NCI-H1092 (cell line): Measurements from ENCODE around the gene HOXA11.

Source experiments
- DNase-seq: peaks from one replicate; lab custom pipeline; 2025; lab: John Stamatoyannopoulos, UW

The HOXA11 gene

DNA sequence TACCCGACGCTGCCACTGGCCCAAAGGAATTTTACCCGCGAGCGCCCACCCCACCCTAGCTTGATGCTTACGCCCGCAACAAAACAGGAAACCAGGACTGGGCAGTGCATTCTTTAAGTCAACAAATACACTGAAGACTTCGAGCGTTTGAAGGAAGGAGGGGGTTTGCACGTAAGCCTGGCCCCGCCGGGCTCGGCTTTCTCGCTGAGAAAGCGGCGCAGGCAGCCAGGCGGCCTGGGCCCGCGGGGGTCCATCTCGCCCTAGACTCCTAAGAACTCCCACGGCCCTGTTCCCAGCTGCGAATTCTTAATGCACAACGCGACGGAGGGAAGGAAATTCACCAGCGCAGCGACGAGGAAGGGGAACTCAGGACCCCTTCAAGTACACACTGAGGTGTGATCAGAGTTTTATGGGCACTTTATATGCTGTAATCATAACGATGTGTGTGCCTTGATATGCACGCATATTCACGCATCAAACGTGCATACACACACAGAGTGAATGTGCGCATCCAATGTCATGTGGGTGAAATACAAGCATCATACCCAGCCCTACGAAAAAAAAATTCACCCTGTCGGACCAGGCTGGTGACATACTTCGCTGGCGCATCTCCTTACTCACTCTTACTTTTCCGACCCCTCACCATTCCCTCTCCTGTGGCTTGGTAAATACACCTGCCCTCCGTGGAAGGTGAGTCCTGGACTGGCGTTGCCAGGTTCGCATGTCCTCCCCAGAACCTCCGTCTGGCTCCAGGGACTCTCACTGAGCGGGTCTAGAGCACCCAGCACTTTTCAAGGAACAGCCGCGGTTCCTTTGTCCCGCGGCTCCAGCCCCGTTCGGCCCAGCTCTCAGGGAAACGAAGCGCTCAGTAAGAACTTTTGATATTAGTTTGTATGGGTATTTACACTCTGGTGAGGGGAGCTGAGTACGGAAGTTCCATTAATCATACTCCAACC is 20.6 kb upstream of the HOXA11 start:
- DNase-seq: no peak

DNA sequence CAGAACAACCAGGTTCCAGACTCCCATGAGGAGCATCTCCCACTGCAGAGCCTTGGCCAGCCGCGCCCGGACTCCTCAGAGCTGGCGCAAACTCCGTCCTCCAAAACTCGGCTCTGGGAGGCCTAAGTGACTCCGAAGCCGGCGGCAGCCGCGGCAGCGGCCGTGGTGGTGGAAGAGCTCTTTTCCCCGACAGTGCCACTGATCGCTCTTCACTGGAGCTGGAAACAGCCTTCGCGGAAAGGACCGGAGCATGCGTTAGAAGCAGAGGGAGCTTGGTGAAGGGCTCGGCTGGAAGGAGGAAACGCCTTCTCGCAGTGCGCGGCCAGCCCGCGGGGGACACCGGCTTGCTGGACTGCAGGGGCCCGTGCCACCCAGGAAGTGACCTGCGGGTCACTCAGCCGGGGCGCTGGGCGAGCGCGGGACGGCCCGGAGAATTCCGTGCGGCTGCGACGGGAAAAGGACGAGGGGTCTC is 19.9 kb upstream of the HOXA11 start:
- no peak for DNase-seq

DNA sequence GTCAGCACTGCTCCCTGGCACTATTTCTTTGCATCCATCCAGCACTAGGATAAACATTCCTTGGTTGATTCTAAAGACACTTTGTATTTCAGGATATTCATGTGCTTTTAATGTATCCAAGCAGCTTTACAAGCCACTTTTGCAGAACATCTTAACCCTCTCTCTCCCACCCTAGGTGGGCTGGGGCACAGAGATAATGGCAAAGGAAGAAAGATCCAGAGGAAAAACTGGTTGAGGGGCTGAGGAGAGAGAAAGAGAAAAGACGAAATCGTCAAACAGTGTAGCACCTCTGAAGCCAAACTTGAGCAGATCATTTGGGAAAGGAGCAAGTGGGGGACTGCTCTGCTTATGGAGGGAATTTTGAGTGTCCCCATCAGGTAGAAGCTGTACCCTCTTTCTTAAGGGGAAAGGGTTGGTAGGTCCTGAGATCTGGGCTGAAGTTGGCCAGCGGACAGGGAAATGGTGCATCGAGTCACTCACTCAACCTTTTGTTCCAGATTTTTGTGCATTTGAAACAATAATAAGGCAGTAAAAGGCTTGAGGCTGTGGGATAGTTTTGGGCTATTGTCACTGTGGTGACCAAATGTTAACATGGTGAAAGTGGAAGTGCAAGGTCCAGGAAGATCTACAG is 19.0 kb upstream of the HOXA11 start:
- DNase-seq: no peak

DNA sequence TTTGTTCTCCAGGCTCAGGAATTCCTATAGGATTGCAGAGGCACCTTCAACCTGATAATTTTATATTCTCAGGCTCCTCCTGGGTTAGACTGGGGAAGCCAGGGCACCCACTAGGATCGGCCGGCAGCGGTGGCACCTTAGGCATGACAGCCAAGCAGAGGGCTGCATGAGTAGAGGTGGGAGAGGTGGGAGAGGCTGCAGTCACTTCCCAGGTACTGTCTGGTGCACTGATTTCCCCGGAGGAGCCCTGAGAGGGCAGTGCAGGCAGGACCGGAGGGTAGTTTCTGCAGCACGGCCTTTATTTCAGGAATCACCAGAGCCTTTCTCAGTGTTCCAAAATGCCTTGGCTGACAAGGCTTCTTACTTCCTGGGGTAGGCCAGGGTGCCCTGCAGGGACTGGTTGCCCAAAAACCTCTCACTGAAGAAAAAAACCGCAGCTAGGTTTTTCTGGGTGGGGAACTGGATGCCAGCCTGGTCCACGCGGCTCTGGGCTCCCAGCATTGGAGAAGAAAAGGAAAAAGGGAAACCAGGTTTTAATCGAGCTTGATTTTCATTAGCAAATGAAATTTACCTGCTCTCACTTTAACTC is 18.4 kb upstream of the HOXA11 start:
- no peak for DNase-seq

DNA sequence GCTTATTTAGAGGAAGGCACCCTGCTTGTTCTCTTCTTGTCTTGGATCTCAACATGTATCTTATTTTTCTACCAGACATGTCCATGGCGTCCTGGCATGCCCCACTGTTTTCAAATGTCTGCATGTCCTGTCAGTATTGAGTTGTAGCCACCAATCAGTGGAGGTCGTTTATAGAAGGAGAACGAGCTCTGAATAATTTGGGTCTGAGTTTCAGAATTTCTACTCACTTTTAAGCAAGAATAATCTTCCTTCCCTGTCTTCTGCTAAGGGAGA is 17.8 kb upstream of the HOXA11 start:
- no peak for DNase-seq

DNA sequence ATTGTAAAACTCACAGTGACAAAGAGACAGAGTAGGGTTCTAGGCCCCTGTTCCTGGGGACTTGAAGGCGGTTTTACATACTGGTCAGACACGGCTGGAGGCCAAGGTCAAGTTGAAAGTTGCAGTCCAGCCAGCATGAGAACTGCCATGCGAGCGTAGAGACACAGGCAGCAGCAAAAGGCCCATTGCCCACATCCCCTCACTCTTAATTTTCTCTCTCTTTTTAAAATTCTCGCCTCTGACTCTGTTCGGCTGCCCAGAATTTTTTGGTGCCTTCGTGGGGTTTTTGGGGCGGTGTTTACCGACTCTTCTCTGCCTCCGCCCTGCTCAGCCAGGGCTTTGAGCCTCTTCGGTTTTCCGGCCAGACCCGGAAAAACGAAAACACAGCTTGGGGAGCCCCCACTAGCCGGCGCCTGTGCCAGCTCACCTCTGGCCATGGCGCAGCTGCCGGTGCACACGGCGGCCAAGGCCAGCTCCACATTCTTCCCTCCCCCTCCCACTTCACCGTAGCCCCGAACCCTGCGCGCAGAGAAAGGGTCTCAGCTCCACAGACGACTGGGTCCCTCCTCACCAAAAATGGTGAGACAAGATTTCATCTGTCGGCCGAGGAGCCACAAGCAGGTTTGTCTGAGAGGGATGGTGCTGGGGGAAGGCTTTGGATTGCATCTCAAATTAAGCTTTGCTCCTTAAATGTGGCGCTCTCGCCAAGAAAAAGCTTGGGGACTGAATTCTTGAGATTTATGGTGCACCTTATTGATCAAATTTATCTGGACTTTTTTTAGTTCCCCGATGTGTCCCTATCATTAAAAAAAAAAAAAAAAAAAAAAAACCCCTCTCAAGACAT is 17.2 kb upstream of the HOXA11 start:
- DNase-seq: no peak

DNA sequence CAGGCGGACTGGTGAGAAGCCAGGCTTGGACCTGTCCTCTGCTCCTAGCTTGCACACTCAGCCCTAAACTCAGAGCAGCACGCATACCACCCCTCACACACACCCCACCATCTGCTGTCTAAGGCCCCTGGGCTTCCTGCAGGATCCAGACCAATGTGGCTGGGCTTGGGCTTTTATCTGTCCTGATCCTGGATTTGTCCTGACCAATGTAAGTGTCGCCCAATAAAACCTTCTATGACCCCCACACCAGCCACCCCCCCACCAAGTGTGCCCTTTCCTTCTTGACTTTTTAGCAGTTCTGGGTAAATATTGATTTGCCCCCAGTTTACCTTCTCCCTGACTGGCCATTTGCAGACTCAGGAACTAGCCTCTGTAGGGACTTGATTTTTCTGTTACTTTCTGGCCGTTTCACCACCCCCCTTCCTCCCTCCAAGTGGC is 16.6 kb upstream of the HOXA11 start:
- no peak for DNase-seq

DNA sequence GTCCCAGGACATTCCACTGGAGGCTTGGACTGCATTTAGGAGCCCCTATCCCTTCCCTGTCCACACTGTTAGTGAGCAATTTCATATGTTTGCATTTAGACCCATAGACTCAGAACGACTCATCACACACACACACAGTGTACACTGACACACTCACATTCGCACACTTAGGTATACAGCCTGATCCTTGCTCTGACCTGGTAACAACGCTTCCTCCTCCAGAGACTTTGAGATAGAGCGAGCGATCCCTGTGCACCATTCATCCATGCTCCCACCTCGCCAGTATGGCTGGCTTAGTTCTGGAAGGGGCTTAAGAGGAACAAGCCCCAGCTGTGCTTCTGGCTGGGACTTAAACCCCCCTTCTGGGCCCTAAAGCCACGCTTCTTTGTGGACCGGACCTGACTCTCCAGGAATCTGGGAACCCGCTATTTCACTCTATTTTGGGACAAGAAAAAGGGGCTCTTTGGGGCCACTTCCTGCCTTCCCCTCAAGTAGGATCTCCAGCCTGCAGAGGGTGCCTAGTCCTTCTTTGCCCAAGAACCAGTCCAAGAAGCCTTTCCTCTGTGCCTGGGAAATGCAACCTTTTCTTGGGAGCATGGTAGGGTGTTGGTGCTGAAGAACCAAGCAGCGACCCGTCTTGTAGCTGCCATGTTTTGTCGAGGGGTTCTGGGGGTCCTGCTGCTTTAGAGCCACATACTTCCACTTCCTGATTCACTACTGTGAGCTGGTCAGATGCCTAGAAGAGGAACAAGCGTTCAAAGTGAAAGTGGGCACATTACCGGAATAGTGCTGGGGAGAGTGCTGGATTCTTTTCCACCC is 15.9 kb upstream of the HOXA11 start:
- DNase-seq: no peak

DNA sequence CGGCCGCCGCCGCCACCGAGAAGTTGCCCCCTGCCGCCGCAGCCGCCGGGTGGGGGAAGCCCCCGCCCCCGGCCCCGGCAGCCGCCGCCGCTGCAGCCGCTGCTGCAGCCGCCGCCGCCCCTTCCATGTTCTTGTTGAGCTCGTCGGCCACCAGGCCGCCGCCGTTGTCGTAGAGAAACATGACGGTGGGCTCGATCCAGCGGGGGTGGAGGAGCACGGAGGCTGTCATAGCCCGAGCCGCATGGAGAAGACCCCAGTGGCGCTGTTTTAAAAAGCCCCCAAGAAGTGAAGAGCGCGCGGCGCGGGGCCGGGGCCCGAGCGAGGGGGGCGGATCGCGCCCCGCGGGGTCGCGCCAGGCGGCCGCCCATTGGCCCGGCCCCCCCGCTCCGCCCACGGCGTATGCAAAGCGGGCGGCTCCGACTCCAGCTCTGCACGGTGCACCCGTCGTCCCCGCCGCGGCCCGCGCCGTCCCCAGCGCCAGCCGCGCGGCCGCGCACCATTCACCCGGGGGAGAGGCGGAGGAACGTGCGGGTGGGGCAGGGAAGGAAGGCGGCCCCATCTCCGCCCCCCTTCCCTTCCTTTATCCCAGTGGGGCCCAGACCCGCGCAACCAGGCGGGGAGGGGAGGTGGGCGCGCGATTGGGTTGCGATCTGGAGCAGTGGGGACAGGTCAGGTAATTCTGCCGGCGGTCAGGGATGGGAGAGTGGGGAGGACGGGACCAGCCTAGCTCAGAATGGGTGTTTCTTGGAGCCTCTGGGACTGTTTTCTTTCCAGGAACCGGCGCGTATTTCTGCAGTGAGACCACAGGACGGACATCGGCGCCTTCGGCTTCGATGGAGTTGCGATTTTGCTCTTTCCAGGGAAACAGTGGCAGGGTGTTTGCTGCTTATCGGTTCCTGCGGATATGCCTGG is 15.1 kb upstream of the HOXA11 start, which contains the start of gene HOXA13:
TSS of gene HOXA13 (minus strand) at position 243 of the 912 bp plus-strand sequence. CDS start at position 229, 14 bp downstream.
- DNase-seq: peak; percentile 76

DNA sequence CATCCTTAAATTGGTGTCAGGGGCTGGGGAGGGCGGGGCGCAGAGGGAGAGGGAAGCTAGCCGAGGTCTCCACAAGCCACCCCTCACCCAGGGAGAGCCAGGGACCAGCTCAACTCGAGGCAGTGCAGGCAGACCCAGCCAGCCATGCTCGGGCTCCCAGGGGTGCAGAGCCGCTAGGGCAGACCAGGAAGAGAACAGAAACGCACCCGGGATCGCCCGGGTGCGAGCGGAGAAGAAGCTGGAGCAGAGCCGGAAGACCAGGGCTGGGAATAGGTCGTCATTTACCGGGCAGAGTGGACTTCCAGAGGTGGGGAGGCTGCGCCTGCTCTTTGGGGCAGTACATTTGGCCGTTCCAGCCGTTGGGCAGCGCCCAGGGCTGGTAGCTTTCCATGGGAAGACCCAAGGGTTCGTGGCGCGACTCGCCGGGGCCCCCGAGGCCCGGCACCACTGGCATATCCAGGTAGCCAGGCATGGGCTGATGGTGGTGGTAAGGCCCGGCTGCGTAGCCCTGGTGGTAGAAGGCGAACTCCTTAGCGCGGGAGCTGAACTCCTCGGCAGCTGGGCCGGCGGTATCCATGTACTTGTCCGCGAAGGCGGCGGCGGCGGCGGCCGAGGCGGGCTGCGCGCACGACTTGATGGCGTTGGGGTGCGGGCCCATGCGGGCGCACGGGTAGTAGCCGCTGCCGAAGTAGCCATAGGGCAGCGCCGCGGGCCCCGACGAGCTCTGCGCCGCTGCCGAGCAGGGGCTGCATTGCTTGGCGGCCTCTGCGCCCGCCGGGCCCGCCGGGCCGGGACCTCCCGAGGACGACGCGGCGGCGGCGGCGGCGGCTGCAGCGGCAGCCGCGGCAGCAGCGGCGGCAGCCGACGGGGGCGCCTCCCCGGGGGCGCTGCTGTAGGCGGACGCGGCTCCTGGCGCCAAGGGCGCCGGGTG is 14.1 kb upstream of the HOXA11 start:
- DNase-seq: no peak

DNA sequence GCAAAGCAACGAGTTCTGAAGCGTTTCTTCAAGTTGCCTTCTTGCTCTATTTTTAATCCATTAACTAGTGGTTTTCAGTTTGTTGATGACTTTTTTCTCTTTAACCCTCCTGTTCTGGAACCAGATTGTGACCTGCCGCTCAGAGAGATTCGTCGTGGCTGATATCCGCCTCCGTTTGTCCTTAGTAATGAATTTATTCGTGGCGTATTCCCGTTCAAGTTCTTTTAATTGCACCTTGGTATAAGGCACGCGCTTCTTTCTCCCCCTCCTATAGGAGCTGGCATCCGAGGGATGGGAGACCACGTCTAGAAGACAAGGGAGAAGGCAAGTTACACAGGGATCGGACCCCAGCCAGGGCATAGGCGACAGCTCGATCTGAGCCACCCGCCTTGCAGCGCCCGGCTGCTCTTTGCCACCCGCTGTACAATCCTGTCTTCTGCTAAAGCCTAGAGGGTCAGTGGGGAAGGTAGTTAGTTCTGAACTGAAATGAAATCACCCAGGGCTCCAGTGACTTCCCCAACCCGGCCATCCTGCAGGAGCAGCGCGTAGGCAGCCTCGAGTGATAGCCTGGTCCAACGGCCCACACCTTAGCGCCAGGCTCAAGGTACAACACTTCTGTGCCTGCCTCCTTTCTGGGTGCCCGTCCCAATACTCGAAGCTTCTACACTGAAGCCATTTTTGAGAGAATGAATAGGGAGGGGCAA is 13.3 kb upstream of the HOXA11 start:
- DNase-seq: no peak

DNA sequence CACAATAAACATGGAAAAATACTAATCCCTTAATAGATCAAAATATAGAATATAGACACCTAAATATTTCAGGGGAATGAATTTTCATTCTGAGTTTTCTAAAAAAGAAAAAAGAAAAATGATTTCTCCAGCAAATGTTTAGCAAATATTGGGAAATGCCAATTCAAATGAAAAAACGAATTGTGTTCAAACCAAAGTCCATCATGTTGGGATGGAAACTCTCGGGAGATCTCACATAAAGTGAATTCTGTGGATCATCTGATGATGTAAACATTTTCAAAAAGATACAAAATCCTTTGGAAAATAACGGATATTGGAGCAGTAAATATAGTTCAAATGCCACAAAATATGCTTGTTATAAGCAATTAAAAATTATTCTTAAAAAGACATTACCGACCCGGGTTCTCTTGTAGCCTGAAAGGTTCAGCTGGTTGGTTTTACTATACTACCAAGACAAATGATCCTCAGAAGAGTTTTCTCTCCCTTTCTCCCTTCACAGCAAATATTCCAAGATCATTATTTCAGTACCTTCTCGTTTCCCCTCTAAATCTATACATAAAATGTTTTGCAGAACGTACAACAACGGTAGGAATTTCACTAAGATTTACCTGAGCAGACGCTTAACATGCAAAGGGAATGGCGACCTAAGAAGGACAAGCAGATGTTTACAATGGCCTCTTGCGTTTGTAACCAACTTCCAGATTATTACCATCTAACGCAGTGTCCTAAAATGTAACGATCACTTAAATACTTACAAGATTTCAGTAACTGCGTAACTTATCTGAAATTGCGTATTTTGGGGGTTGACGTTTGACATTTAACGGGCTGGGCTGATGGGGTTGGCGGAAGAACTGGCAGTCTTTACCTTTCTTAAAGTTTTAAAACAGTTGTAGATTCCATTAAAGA is 12.4 kb upstream of the HOXA11 start:
- DNase-seq: no peak

DNA sequence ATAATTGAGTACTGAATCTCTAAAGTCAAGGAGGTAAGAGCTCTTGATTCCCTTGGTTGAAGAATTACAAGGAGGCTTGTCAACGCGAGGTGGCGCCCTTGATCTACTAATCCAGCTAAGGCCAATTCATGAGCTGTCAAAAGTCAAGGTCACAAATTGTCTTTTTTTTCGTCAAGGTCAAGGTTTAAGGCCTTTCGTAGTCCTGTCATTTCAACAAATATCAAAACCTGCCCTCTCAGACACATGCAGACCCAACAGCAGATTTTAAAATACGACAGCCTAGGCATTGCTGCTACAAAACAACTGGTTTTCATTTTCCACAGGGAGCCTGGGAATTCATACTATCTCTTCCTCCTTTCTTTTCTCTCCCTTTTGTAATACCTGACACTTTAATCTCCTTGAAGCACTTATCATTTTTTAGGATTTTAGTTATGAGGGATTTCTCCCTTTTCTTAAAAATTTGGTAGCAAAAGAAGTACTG is 11.3 kb upstream of the HOXA11 start:
- peak; percentile 68 for DNase-seq

DNA sequence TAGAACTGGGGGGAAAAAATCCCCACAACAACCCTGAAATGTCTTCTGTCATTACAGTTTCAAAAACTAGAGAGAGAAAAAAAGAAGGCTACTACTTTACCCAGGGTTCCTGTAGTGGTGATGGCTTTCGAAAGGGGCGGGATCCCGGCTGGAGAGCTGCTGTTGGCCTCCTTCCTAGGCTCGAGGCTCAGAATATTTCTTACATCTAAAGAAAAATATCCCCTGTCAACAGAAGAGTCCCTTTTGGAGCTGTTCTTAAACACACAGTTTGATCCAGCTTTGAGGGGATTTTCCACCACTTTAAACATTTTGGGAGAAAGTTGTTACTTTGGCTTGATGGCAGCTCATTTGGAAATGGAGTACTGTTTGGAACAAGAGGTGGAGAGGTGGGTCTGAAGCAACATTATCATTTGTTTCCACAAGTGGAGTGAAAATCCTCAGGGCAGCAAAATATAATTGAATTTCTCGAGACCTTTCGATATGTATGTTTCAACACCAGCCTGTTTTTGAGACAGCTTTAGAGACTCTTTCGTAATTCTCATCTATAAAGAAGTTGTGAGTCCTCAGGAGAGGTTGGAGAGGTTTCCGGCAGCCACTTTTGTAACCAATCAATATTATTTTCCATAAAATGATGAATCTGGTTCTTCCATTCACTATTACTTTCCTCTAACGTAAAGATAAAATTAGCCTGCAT is 9.8 kb upstream of the HOXA11 start:
- DNase-seq: no peak

DNA sequence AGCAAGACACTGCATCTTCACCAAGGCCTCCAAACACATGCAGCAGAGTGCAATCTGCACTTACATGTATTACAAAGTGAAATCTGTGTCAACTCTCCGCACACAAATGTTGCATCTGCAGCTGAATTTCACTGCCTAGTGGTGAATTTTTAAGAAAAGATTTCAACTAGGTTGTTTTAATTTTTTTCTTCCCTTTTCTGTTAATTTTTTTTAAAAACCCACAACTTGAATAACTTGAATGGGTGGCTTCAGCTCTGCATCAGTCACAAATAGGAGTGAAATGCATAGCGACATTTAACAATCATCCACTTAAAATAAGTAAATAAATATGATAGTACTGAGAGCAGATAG is 8.9 kb upstream of the HOXA11 start:
- DNase-seq: no peak

DNA sequence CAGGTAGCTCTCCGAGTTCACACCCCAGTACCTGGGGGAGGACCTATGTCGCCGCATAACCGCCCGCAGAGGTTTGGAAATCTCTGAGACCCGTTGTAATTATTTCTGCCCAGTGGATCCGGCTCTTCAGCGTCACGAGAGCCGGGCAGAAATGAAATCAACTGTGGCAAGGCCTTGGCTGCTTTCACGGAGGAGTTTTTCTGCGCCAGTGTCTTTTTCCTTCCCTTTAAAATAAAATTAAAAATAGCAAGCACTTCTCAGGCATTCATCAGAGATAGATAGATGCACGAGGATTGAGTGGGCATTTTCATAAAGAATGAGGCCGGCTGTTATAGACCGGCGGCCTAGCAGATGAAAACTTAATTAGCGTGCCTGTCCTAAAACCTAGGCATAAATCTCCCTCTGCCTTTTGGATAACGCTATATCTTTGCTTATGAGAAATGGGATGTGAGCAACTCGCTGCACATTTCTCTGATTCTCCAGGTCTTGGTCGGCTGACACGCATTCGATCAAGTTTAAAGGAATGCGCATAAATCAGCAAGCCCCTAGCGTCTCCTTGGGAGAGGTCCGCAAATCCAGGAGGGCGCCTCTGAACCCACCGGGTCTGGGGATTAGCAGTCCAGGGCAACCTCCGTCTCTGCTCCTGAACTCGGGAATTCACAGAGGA is 8.4 kb upstream of the HOXA11 start:
- DNase-seq: no peak
